ENCODE measurements around the gene DAAM1.

Gene DAAM1

GRCh38 chr14:59161561-59162175 lies 26.8 kb upstream of the DAAM1 start:
- Histone ChIP-seq H3K4me3 (ENCODE audit: low read depth in 1 of 2, low read length in 2 of 2) (peak overlapping the region in 1 of 2 donors; percentile 16), H3K27me3 (ENCODE audit: control insufficient read depth in 1 of 2, insufficient read depth in 2 of 2, low read length in 2 of 2) (no peaks in the 10 kb centered on the region), H3K9ac (ENCODE audit: low read length) (no peak overlapping the region), H3K27ac (ENCODE audit: low read depth, low read length) (no peak overlapping the region), H3K4me1 (ENCODE audit: insufficient read depth, low read length) (no peaks in the 10 kb centered on the region), H3K9me3 (ENCODE audit: low read length) (no peaks in the 10 kb centered on the region), H3K36me3 (ENCODE audit: insufficient read depth, low read length) (no peaks in the 10 kb centered on the region)

GRCh38 chr14:59166258-59166657 lies 22.2 kb upstream of the DAAM1 start:
- Histone ChIP-seq H3K4me1 (ENCODE audit: insufficient read depth, low read length) (no peaks in the 10 kb centered on the region), H3K9ac (ENCODE audit: low read length) (no peak overlapping the region), H3K4me3 (ENCODE audit: low read depth in 1 of 2, low read length in 2 of 2) (no peak overlapping the region), H3K36me3 (ENCODE audit: insufficient read depth, low read length) (no peaks in the 10 kb centered on the region), H3K27me3 (ENCODE audit: control insufficient read depth in 1 of 2, insufficient read depth in 2 of 2, low read length in 2 of 2) (no peaks in the 10 kb centered on the region), H3K9me3 (ENCODE audit: low read length) (no peaks in the 10 kb centered on the region), H3K27ac (ENCODE audit: low read depth, low read length) (no peak overlapping the region)

DNA sequence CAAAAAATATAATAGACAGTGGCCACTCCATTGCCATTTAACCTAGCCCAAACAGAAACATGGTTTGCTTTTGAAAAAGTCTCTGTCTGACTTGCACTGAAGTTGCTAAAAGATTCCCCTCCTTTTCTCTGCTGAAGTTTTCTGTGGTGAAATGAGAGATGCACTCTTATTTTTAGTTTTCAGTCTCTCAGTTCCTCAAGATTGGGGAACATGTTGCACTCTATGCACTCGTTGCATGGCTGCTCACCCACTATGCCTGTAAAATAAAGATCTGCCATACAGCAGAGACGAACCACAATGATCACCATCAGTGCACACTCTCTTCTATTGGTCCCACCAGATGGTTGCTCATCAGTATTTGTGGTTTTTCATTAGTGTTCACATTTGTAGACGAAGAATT lies 13.1 kb upstream of the DAAM1 start:
- Histone ChIP-seq H3K27me3 (ENCODE audit: control insufficient read depth in 1 of 2, insufficient read depth in 2 of 2, low read length in 2 of 2) (no peaks in the 10 kb centered on the region), H3K9ac (ENCODE audit: low read length) (no peak overlapping the region), H3K36me3 (ENCODE audit: insufficient read depth, low read length) (no peaks in the 10 kb centered on the region), H3K4me3 (ENCODE audit: low read depth in 1 of 2, low read length in 2 of 2) (no peak overlapping the region), H3K9me3 (ENCODE audit: low read length) (no peaks in the 10 kb centered on the region), H3K4me1 (ENCODE audit: insufficient read depth, low read length) (peaks cover 12% of the 10 kb centered on the region), H3K27ac (ENCODE audit: low read depth, low read length) (no peak overlapping the region)

DNA sequence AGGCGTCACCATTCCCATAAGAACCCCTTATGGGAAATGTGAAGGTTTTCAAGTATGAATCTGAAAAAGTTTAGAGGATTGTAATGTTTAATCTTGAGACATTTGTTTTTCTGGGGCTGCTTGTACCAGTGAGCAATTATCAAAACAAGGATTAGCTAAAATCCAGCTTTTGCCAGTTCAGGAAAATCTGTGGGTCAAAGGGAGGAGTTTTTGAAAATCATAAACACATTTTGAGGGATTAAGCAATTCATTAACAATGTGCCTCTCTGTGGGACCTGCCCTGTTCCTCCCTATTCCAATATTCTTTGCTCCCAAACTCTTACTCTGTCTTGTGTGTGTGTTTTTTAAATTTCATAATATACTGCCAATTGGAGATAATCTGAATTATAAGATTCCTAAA lies 11.7 kb upstream of the DAAM1 start:
- Histone ChIP-seq H3K9ac (ENCODE audit: low read length) (no peak overlapping the region), H3K4me3 (ENCODE audit: low read depth in 1 of 2, low read length in 2 of 2) (no peak overlapping the region), H3K36me3 (ENCODE audit: insufficient read depth, low read length) (no peaks in the 10 kb centered on the region), H3K9me3 (ENCODE audit: low read length) (no peaks in the 10 kb centered on the region), H3K27me3 (ENCODE audit: control insufficient read depth in 1 of 2, insufficient read depth in 2 of 2, low read length in 2 of 2) (no peaks in the 10 kb centered on the region), H3K4me1 (ENCODE audit: insufficient read depth, low read length) (peaks cover 12% of the 10 kb centered on the region), H3K27ac (ENCODE audit: low read depth, low read length) (no peak overlapping the region)

DNA sequence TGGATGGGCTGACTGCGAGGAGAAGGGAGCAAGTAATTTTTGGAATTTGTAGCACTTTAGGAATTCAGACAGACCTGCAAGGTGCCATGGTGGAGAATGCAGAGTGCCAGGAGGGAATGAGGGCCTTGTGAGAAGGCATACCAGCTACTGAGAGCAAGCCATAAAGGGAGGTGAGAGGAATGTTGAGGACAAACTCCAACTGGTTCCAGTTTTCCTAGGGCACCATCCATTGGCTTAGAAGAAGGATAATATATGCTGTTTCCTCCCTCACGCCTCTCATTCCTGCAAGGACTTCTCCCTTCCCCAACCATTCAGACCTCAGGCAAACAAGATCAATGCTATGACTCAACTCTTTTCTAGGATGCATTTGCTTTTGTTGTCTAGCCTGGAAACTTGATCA lies 11.2 kb upstream of the DAAM1 start:
- no peak overlapping the region for H3K27ac ChIP-seq (ENCODE audit: low read depth, low read length)
- no peaks in the 10 kb centered on the region for H3K36me3 ChIP-seq (ENCODE audit: insufficient read depth, low read length)
- H3K4me1 ChIP-seq (ENCODE audit: insufficient read depth, low read length) = peaks cover 12% of the 10 kb centered on the region
- no peak overlapping the region for H3K4me3 ChIP-seq (ENCODE audit: low read depth in 1 of 2, low read length in 2 of 2)
- H3K9ac ChIP-seq (ENCODE audit: low read length) = no peak overlapping the region
- H3K9me3 ChIP-seq (ENCODE audit: low read length) = no peaks in the 10 kb centered on the region
- H3K27me3 ChIP-seq (ENCODE audit: control insufficient read depth in 1 of 2, insufficient read depth in 2 of 2, low read length in 2 of 2) = no peaks in the 10 kb centered on the region

DNA sequence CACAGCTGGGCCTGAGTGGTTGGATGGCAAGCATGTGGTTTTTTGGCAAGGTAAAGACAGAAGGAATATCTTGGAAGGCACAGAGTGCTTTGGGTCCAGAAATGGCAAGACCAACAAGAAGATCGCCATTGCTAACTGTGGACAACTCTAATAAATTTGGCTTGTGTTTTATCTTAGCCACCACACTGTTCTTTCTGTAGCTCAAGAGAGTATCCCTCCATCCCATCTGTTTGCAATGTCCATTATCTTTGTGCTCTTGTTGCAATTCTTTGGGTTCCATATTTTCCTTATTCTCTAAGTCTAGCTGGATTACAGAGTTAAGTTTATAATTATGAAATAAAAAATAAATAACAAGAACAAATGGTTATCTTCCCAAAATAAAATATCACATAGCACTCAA lies 6.7 kb upstream of the DAAM1 start:
- no peaks in the 10 kb centered on the region for H3K36me3 ChIP-seq (ENCODE audit: insufficient read depth, low read length)
- no peak overlapping the region for H3K27ac ChIP-seq (ENCODE audit: low read depth, low read length)
- peaks cover 12% of the 10 kb centered on the region for H3K4me1 ChIP-seq (ENCODE audit: insufficient read depth, low read length)

DNA sequence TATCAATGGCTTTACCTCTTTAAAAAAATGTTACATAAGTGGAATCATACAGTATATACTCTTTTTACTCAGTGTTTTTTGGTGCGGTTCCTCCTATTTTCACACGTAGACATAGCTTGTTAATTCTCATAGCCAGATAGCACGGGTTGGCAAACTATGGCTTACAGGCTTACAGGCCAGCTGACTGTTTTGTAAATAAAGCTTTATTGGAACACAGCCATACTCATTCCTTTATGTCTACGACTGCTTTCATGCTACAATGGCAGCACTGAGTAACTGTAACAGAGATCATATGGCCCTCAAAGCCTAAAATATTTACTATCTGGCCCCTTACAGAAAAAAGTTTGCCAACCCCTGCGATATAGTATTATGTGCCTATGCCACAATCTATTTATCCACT lies 5.8 kb upstream of the DAAM1 start:
- Histone ChIP-seq H3K27me3 (ENCODE audit: control insufficient read depth in 1 of 2, insufficient read depth in 2 of 2, low read length in 2 of 2) (no peaks in the 10 kb centered on the region), H3K9ac (ENCODE audit: low read length) (no peak overlapping the region), H3K4me1 (ENCODE audit: insufficient read depth, low read length) (peaks cover 12% of the 10 kb centered on the region), H3K9me3 (ENCODE audit: low read length) (no peaks in the 10 kb centered on the region), H3K4me3 (ENCODE audit: low read depth in 1 of 2, low read length in 2 of 2) (no peak overlapping the region), H3K27ac (ENCODE audit: low read depth, low read length) (no peak overlapping the region), H3K36me3 (ENCODE audit: insufficient read depth, low read length) (no peaks in the 10 kb centered on the region)

More for the DNA sequence above, 6.7 kb upstream of the DAAM1 start:
- Histone ChIP-seq H3K9me3 (ENCODE audit: low read length) (no peaks in the 10 kb centered on the region), H3K4me3 (ENCODE audit: low read depth in 1 of 2, low read length in 2 of 2) (no peak overlapping the region), H3K27me3 (ENCODE audit: control insufficient read depth in 1 of 2, insufficient read depth in 2 of 2, low read length in 2 of 2) (no peaks in the 10 kb centered on the region), H3K9ac (ENCODE audit: low read length) (no peak overlapping the region)

DNA sequence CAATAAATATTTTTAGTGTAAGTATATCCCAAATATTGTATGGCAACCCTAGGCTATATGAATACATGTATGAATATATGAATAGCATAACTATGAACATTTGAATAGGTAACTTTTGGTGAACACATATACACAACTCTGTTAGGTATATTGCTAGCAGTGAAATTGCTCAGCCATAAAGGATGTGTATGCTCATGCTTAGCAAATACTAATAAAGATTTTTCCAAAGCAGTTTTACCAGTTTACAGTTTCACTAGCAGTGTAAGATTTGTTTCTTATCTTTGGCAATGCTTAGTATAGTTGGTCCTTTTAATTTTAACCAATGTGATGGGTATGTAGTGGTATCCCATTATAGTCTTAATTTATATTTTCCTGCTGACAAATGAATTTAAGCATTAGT lies 5.3 kb upstream of the DAAM1 start:
- no peak overlapping the region for H3K9ac ChIP-seq (ENCODE audit: low read length)
- H3K36me3 ChIP-seq (ENCODE audit: insufficient read depth, low read length) = no peaks in the 10 kb centered on the region
- no peaks in the 10 kb centered on the region for H3K9me3 ChIP-seq (ENCODE audit: low read length)
- no peak overlapping the region for H3K4me3 ChIP-seq (ENCODE audit: low read depth in 1 of 2, low read length in 2 of 2)
- no peaks in the 10 kb centered on the region for H3K27me3 ChIP-seq (ENCODE audit: control insufficient read depth in 1 of 2, insufficient read depth in 2 of 2, low read length in 2 of 2)
- peaks cover 12% of the 10 kb centered on the region for H3K4me1 ChIP-seq (ENCODE audit: insufficient read depth, low read length)
- no peak overlapping the region for H3K27ac ChIP-seq (ENCODE audit: low read depth, low read length)

DNA sequence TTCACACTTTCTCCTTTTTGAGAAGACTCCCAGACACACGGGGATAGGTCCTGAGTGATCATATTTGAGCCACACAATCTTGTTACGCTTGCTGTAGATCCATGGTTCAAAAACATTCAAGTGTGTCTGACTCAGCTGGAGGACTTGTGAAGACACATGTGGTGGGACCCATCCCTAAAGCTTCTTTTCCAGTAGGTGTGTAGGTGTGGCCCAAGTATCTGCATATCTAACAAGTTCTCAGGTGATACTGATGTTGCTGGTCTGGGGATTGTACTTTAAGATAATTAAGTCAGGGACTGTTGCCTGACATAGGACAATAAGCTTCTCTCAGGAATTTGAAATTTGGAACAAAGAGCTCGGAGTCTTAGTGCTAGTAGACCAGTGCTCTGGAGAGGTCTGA lies 4.1 kb upstream of the DAAM1 start:
- Histone ChIP-seq H3K27me3 (ENCODE audit: control insufficient read depth in 1 of 2, insufficient read depth in 2 of 2, low read length in 2 of 2) (no peaks in the 10 kb centered on the region), H3K9ac (ENCODE audit: low read length) (no peak overlapping the region), H3K4me3 (ENCODE audit: low read depth in 1 of 2, low read length in 2 of 2) (no peak overlapping the region), H3K9me3 (ENCODE audit: low read length) (no peaks in the 10 kb centered on the region), H3K36me3 (ENCODE audit: insufficient read depth, low read length) (no peaks in the 10 kb centered on the region), H3K27ac (ENCODE audit: low read depth, low read length) (no peak overlapping the region), H3K4me1 (ENCODE audit: insufficient read depth, low read length) (peaks cover 10% of the 10 kb centered on the region)

DNA sequence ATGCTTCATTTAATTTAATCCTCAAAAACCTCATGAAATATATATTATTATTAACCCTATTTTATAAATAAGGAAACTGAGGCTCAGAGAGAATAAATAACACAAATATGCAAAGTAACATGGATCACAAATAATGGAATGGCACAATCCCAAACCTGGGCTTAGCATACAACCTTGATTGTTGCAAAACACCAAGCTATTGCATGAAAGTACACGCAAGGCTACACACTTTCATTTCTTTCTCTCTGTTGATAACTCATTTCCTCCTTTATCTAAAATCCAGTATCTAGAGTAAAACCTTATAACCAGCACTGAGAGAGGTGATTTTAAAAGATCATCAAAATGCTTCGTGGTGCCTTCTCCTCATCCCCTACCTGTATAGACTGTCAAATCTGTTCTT lies 2.8 kb upstream of the DAAM1 start:
- no peaks in the 10 kb centered on the region for H3K9me3 ChIP-seq (ENCODE audit: low read length)
- H3K36me3 ChIP-seq (ENCODE audit: insufficient read depth, low read length) = no peaks in the 10 kb centered on the region
- no peak overlapping the region for H3K4me3 ChIP-seq (ENCODE audit: low read depth in 1 of 2, low read length in 2 of 2)
- no peaks in the 10 kb centered on the region for H3K27me3 ChIP-seq (ENCODE audit: control insufficient read depth in 1 of 2, insufficient read depth in 2 of 2, low read length in 2 of 2)
- no peak overlapping the region for H3K27ac ChIP-seq (ENCODE audit: low read depth, low read length)
- H3K9ac ChIP-seq (ENCODE audit: low read length) = no peak overlapping the region
- peaks cover 5% of the 10 kb centered on the region for H3K4me1 ChIP-seq (ENCODE audit: insufficient read depth, low read length)

DNA sequence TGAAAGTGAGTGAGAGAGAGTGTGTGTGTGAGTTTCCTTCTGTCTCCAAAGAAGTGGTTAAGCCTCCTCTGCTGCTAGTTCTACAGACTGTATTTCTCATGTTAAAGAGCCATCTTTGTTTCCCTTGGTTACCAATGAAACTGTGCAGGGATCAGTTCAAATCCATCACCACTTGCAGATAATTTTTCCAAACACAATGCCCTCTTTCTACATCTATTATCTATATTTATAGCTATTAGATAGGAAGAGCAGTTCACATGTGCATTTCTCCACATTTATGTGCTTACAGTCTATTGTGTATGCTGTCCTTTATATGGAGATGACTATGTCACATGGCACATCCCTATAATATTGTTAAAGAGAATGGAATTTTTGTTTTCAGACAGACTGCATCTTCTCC lies 2.2 kb upstream of the DAAM1 start:
- Histone ChIP-seq H3K36me3 (ENCODE audit: insufficient read depth, low read length) (no peaks in the 10 kb centered on the region), H3K9me3 (ENCODE audit: low read length) (no peaks in the 10 kb centered on the region), H3K4me1 (ENCODE audit: insufficient read depth, low read length) (peaks cover 12% of the 10 kb centered on the region), H3K27me3 (ENCODE audit: control insufficient read depth in 1 of 2, insufficient read depth in 2 of 2, low read length in 2 of 2) (no peaks in the 10 kb centered on the region), H3K9ac (ENCODE audit: low read length) (no peak overlapping the region), H3K4me3 (ENCODE audit: low read depth in 1 of 2, low read length in 2 of 2) (no peak overlapping the region), H3K27ac (ENCODE audit: low read depth, low read length) (no peak overlapping the region)

DNA sequence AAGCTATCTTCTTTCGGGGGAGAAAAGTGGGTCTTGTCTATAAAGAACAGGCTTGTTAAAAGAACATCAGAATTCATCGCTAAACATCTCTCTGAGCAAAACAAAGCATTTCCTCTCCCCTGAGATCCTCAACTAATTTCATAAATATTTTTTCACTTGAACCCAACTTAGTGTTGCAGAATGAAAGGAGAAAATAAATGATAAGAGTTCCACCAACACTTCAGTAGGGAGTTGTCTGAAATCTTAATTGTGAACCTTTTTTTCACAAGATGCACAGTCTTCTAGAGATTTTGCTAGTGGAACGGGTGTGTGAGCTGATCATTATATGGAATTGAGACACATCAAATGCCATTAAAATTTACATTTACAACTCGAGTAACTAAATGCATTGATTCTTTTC lies 1.3 kb upstream of the DAAM1 start:
- H3K9ac ChIP-seq (ENCODE audit: low read length) = peak overlapping the region; percentile 62
- no peaks in the 10 kb centered on the region for H3K9me3 ChIP-seq (ENCODE audit: low read length)
- no peaks in the 10 kb centered on the region for H3K36me3 ChIP-seq (ENCODE audit: insufficient read depth, low read length)
- H3K27ac ChIP-seq (ENCODE audit: low read depth, low read length) = peak overlapping the region; percentile 9
- H3K4me1 ChIP-seq (ENCODE audit: insufficient read depth, low read length) = peaks cover 20% of the 10 kb centered on the region
- H3K4me3 ChIP-seq (ENCODE audit: low read depth in 1 of 2, low read length in 2 of 2) = no peak overlapping the region
- no peaks in the 10 kb centered on the region for H3K27me3 ChIP-seq (ENCODE audit: control insufficient read depth in 1 of 2, insufficient read depth in 2 of 2, low read length in 2 of 2)
